Left ventricle myocardium inferior (tissue), 1 donor: Measurements from ENCODE around the gene CD82. TPM values are rescaled to one million over a fixed set of nuclear protein-coding genes. Genes with fewer than 3 reads are reported as not detected.

Experiments used
- DNase-seq: peaks from one replicate; pipeline ENCODE4 v3.0.0-alpha.2; 2020
- H3K27ac ChIP-seq: fragments of 200-600 bp; replicated peaks from 2 replicates; pipeline ENCODE4 v1.8.0; 2021
- H3K27me3 ChIP-seq: fragments of 200-600 bp; 2 replicates; pipeline ENCODE4 v1.8.0; 2021; ENCODE audit warnings: low read depth
- H3K36me3 ChIP-seq: fragments of 200-600 bp; 2 replicates; pipeline ENCODE4 v1.8.0; 2021
- H3K4me1 ChIP-seq: fragments of 200-600 bp; 2 replicates; pipeline ENCODE4 v1.8.0; 2021
- H3K4me3 ChIP-seq: fragments of 200-600 bp; 2 replicates; pipeline ENCODE4 v1.8.0; 2021; ENCODE audit warnings: mild to moderate bottlenecking, moderate library complexity
- H3K9me3 ChIP-seq: fragments of 200-600 bp; replicated peaks from 2 replicates; pipeline ENCODE4 v1.8.0; 2021
- intact Hi-C: fragments of 100-400 bp; cut with micrococcal nuclease; formaldehyde crosslinking; loops from one replicate; pipeline ENCODE4 v1.11.0; 2022
- total RNA-seq: library from RNA; stranded (reverse); fragmentation: NEBNext Ultra II Directional; extraction: Animal tissue kit (Norgen Biotek cat#: 25700); gene quantifications from one replicate; pipeline ENCODE4 v1.2.1, GENCODE V29; 2021
- TF ChIP-seq, protein P1 (sequence below): fragments of 200-600 bp; IDR thresholded peaks from 2 replicates; pipeline ENCODE4 v1.8.0; 2021; ENCODE audit warnings: antibody characterized with exemption, mild to moderate bottlenecking, borderline replicate concordance
- donor health status: DM: no; HTN: yes; CAD: no; lungs with severe emphysema.

The CD82 gene
- total RNA-seq, 1 donor from 2014 or later: 49.6 TPM

DNA sequence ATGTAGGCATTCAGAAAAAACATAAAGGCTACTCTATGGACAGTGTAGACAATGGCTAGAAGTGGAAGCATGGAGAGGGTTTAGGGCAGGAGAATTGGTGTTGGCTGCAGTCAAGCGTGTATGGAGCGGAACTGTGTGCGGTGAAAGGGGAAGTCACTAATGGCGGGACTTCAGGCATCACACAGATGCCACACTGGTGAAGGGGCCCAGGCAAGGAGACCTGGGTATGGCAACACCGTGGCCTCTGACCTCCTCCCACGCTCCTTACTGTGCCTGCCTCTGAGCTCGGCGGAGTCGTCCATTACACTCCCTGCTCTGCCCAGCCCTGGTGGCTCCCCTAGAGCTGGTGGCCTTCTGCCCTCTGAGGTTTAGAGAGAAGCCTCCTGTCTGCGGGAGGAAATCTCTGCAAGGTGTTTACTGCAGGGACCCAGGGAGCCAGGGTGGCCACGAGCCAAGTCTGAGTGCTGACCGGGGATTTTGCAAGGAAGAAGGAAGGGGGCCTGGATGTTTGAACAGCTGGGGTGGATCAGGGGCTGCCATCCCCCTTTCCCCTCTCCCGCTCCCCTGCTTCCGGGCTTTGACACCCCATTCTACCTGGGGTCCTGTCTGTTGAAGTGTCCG is 86.2 kb downstream of the CD82 start:
- intact Hi-C loops: no loop called here
- TF ChIP-seq, protein P1, sequence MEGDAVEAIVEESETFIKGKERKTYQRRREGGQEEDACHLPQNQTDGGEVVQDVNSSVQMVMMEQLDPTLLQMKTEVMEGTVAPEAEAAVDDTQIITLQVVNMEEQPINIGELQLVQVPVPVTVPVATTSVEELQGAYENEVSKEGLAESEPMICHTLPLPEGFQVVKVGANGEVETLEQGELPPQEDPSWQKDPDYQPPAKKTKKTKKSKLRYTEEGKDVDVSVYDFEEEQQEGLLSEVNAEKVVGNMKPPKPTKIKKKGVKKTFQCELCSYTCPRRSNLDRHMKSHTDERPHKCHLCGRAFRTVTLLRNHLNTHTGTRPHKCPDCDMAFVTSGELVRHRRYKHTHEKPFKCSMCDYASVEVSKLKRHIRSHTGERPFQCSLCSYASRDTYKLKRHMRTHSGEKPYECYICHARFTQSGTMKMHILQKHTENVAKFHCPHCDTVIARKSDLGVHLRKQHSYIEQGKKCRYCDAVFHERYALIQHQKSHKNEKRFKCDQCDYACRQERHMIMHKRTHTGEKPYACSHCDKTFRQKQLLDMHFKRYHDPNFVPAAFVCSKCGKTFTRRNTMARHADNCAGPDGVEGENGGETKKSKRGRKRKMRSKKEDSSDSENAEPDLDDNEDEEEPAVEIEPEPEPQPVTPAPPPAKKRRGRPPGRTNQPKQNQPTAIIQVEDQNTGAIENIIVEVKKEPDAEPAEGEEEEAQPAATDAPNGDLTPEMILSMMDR: no peak

GRCh38 chr11:44652901-44653644 is 87.6 kb downstream of the CD82 start:
- intact Hi-C loops: no loop called here
- no peak overlapping the region for H3K27ac ChIP-seq
- H3K4me1 ChIP-seq: no peaks in the 10 kb centered on the region
- H3K4me3 ChIP-seq: no peak overlapping the region
- H3K9me3 ChIP-seq: no peaks in the 10 kb centered on the region
- TF ChIP-seq, protein P1: no peak
- no peak for DNase-seq
- no peaks in the 10 kb centered on the region for H3K27me3 ChIP-seq
- H3K36me3 ChIP-seq: no peaks in the 10 kb centered on the region

More for the DNA sequence above, 86.2 kb downstream of the CD82 start:
- Histone ChIP-seq H3K27me3 (no peaks in the 10 kb centered on the region), H3K9me3 (peaks cover 5% of the 10 kb centered on the region), H3K4me3 (no peak overlapping the region), H3K4me1 (no peaks in the 10 kb centered on the region), H3K27ac (no peak overlapping the region), H3K36me3 (no peaks in the 10 kb centered on the region)
- DNase-seq: no peak

- TF ChIP-seq, protein P1: no peak
- Histone ChIP-seq H3K27ac (no peak overlapping the region), H3K4me1 (peaks cover 6% of the 10 kb centered on the region), H3K36me3 (no peaks in the 10 kb centered on the region), H3K27me3 (no peaks in the 10 kb centered on the region), H3K9me3 (no peaks in the 10 kb centered on the region), H3K4me3 (no peak overlapping the region)
- intact Hi-C loops: no loop called here
- DNase-seq: no peak
These were observed 88.6 kb downstream of the CD82 start for GRCh38 chr11:44654057-44654456.

DNA sequence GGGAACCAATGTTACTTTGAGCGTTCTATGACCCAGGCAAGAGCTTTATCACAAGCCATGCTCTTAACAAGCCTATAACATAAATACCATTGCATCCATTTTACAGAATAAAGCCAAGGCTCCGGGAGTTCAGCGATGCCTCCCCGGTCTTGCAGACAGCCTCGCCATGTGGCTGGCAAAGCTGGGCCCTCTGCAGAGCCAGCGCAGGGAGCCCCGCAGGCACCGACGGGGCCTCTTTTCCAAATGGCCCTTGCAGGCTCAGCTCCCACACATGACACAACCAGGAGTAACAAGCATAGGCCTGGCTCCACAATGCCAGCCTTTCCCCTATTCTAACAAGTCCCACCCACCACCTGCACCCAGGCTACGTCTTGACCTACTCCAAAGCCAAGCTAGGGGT is 89.1 kb downstream of the CD82 start:
- Histone ChIP-seq H3K4me3 (no peak overlapping the region), H3K36me3 (no peaks in the 10 kb centered on the region), H3K4me1 (peaks cover 11% of the 10 kb centered on the region), H3K27ac (no peak overlapping the region), H3K27me3 (no peaks in the 10 kb centered on the region), H3K9me3 (no peaks in the 10 kb centered on the region)
- TF ChIP-seq, protein P1: no peak
- intact Hi-C loops: no loop called here
- DNase-seq: no peak

- H3K4me1 ChIP-seq: peaks cover 39% of the 10 kb centered on the region
- TF ChIP-seq, protein P1: no peak
- intact Hi-C loops: no loop called here
- no peaks in the 10 kb centered on the region for H3K27me3 ChIP-seq
- H3K9me3 ChIP-seq: no peaks in the 10 kb centered on the region
- H3K4me3 ChIP-seq: no peak overlapping the region
- no peak overlapping the region for H3K27ac ChIP-seq
- no peaks in the 10 kb centered on the region for H3K36me3 ChIP-seq
- no peak for DNase-seq
These were observed 92.5 kb downstream of the CD82 start for GRCh38 chr11:44657836-44658505.
